ENCODE measurements around the gene SYT2. TPM values are rescaled to one million over a fixed set of nuclear protein-coding genes. Genes with fewer than 3 reads are reported as not detected.

SYT2 gene
- total and polyA plus RNA-seq, 4 donors: 0.01 to 0.23 (median 0.03) TPM

GRCh38 chr1:202661136-202661845 is 49.0 kb downstream of the SYT2 start:
- Histone ChIP-seq H3K27ac (ENCODE audit: low read depth in 1 of 2, low read length in 1 of 2) (no peak overlapping the region), H3K9ac (ENCODE audit: insufficient read depth in 1 of 2, low read length in 2 of 2) (no peak overlapping the region), H3K27me3 (ENCODE audit: control insufficient read depth in 3 of 3, insufficient read depth in 3 of 3, low read length in 2 of 3) (peaks cover 0 to 9% (median 0%) of the 10 kb centered on the region in 3 donors), H3K36me3 (ENCODE audit: control insufficient read depth in 4 of 4, insufficient read depth in 4 of 4, low read length in 4 of 4) (no peaks in the 10 kb centered on the region), H3K9me3 (ENCODE audit: control insufficient read depth in 4 of 4, insufficient read depth in 3 of 4, low read length in 3 of 4) (peaks cover 0 to 2% (median 0%) of the 10 kb centered on the region in 4 donors), H3K4me1 (ENCODE audit: control insufficient read depth in 5 of 5, insufficient read depth in 5 of 5, low read length in 5 of 5) (peaks cover 0 to 2% (median 0%) of the 10 kb centered on the region in 5 donors), H3K4me3 (no peak overlapping the region)
- DNase-seq (no peak), ATAC-seq (ENCODE audit: insufficient read depth, low FRiP score) (no peak)
- no peak for TF ChIP-seq CTCF (IDR thresholded peaks at IDR 0.05; ENCODE audit: control extremely low read depth, extremely low read depth)
- 76 to 81% methylated on average over 13 of the region's 13 CpGs for WGBS, 2 donors

GRCh38 chr1:202659974-202660373 is 50.3 kb downstream of the SYT2 start:
- H3K27ac ChIP-seq (ENCODE audit: low read depth in 1 of 2, low read length in 1 of 2): no peak overlapping the region
- DNase-seq (no peak), ATAC-seq (ENCODE audit: insufficient read depth, low FRiP score) (no peak)
- H3K9ac ChIP-seq (ENCODE audit: insufficient read depth in 1 of 2, low read length in 2 of 2): no peak overlapping the region
- H3K4me1 ChIP-seq (ENCODE audit: control insufficient read depth in 5 of 5, insufficient read depth in 5 of 5, low read length in 5 of 5): peaks cover 0 to 2% (median 0%) of the 10 kb centered on the region in 5 donors
- no peak overlapping the region for H3K4me3 ChIP-seq
- no peaks in the 10 kb centered on the region for H3K36me3 ChIP-seq (ENCODE audit: control insufficient read depth in 4 of 4, insufficient read depth in 4 of 4, low read length in 4 of 4)
- 53 to 54% methylated on average over 3 of the region's 3 CpGs for WGBS, 2 donors
- TF ChIP-seq CTCF (IDR thresholded peaks at IDR 0.05; ENCODE audit: control extremely low read depth, extremely low read depth): no peak
- peaks cover 0 to 9% (median 0%) of the 10 kb centered on the region in 3 donors for H3K27me3 ChIP-seq (ENCODE audit: control insufficient read depth in 3 of 3, insufficient read depth in 3 of 3, low read length in 2 of 3)
- peaks cover 0 to 8% (median 0%) of the 10 kb centered on the region in 4 donors for H3K9me3 ChIP-seq (ENCODE audit: control insufficient read depth in 4 of 4, insufficient read depth in 3 of 4, low read length in 3 of 4)

- H3K27ac ChIP-seq (ENCODE audit: low read depth in 1 of 2, low read length in 1 of 2): no peak overlapping the region
- ATAC-seq (ENCODE audit: insufficient read depth, low FRiP score): no peak
- DNase-seq: no peak
- TF ChIP-seq CTCF (IDR thresholded peaks at IDR 0.05; ENCODE audit: control extremely low read depth, extremely low read depth): no peak
- H3K36me3 ChIP-seq (ENCODE audit: control insufficient read depth in 4 of 4, insufficient read depth in 4 of 4, low read length in 4 of 4): no peaks in the 10 kb centered on the region
- H3K4me1 ChIP-seq (ENCODE audit: control insufficient read depth in 5 of 5, insufficient read depth in 5 of 5, low read length in 5 of 5): peaks cover 0 to 2% (median 0%) of the 10 kb centered on the region in 5 donors
- 58 to 64% methylated on average over 6 of the region's 6 CpGs for WGBS, 2 donors
- H3K4me3 ChIP-seq: no peak overlapping the region
- H3K9ac ChIP-seq (ENCODE audit: insufficient read depth in 1 of 2, low read length in 2 of 2): no peak overlapping the region
- peaks cover 0 to 11% (median 0%) of the 10 kb centered on the region in 3 donors for H3K27me3 ChIP-seq (ENCODE audit: control insufficient read depth in 3 of 3, insufficient read depth in 3 of 3, low read length in 2 of 3)
- peaks cover 0 to 8% (median 0%) of the 10 kb centered on the region in 4 donors for H3K9me3 ChIP-seq (ENCODE audit: control insufficient read depth in 4 of 4, insufficient read depth in 3 of 4, low read length in 3 of 4)
These were observed 50.7 kb downstream of the SYT2 start for GRCh38 chr1:202659541-202659940.

All from lung (tissue), 12 donors.